Panc1 (cell line): ENCODE results near the gene GALNT18. TPM values are rescaled to one million over a fixed set of nuclear protein-coding genes. Genes with fewer than 3 reads are reported as not detected.

Experiments
- ATAC-seq: fragments of 200-7000 bp; cut with Tn5 transposase; 2 replicates; pipeline ENCODE4 v1.9.1; 2020; ENCODE audit warnings: mild to moderate bottlenecking, moderate library complexity
- BruUV-seq: library from RNA; stranded (reverse); fragments of 400-500 nt; replicated peaks from 2 replicates; lab custom pipeline; 2021; lab: Mats Ljungman, UMichigan
- CTCF ChIA-PET: fragments of 300-600 bp; sonication (Branson Sonifier 250); formaldehyde crosslinking; loops from one replicate; lab custom pipeline; 2022; ENCODE audit warnings: antibody characterized with exemption; lab: Charles Lee
- POLR2A ChIA-PET: fragments of 300-600 bp; sonication (Branson Sonifier 250); formaldehyde crosslinking; loops from one replicate; lab custom pipeline; 2022; ENCODE audit warnings: antibody characterized with exemption; lab: Charles Lee
- DNase-seq: peaks from one replicate; pipeline ENCODE4 v3.0.0-alpha.2; 2010; ENCODE audit warnings: low read depth, low spot score
- H3K27ac ChIP-seq: 2 replicates; pipeline ENCODE4 v1.5.1; 2011; ENCODE audit warnings: mild to moderate bottlenecking, low read length, inconsistent platforms
- H3K27me3 ChIP-seq: fragments of 200-500 bp; sonication (Bioruptor generic); 2 replicates; pipeline ENCODE4 v1.6.0; 2014; ENCODE audit warnings: low read length, inconsistent platforms; ENCODE audit not compliant: control insufficient read depth, insufficient read depth
- H3K36me3 ChIP-seq: fragments of 200-500 bp; sonication (Bioruptor generic); 2 replicates; pipeline ENCODE4 v1.5.1; 2014; ENCODE audit warnings: inconsistent platforms, mild to moderate bottlenecking, low read length, moderate library complexity; ENCODE audit not compliant: control insufficient read depth, insufficient read depth
- H3K4me1 ChIP-seq: 2 replicates; pipeline ENCODE4 v1.5.1; 2011; ENCODE audit warnings: inconsistent platforms, mild to moderate bottlenecking, low read length, moderate library complexity; ENCODE audit not compliant: control insufficient read depth, insufficient read depth
- H3K4me3 ChIP-seq, 2 experiments: 2 replicates each; pipeline ENCODE4 v1.5.1; 2011 to 2012; ENCODE audit warnings: low read depth in 2 of 2, low read length in 2 of 2, mild to moderate bottlenecking in 2 of 2, inconsistent platforms in 1 of 2, moderate library complexity in 1 of 2
- H3K9me3 ChIP-seq: fragments of 200-500 bp; sonication (Bioruptor generic); 2 replicates; pipeline ENCODE4 v1.5.1; 2014; ENCODE audit warnings: low read depth, mild to moderate bottlenecking, inconsistent platforms, low read length, moderate library complexity; ENCODE audit not compliant: control insufficient read depth, insufficient read depth
- CTCF ChIP-seq: fragments of 450-650 bp; IDR thresholded peaks from 2 replicates; pipeline ENCODE4 v1.5.1; 2017; ENCODE audit warnings: mild to moderate bottlenecking
- POLR2AphosphoS5 ChIP-seq: IDR thresholded peaks from 2 replicates; pipeline ENCODE4 v1.6.1; 2012; ENCODE audit warnings: mild to moderate bottlenecking, low read depth, low read length, moderate library complexity
- REST ChIP-seq, 2 experiments: IDR thresholded peaks; 2 replicates each; pipeline ENCODE4 v1.6.1; 2011 to 2012; ENCODE audit warnings: low read depth in 2 of 2, control low read depth in 1 of 2, low read length in 1 of 2, mild to moderate bottlenecking in 1 of 2, moderate library complexity in 1 of 2; ENCODE audit not compliant: insufficient read depth in 1 of 2
- SIN3A ChIP-seq: IDR thresholded peaks from 2 replicates; pipeline ENCODE4 v1.6.1; 2012; ENCODE audit warnings: low read depth, mild to moderate bottlenecking, low read length, moderate library complexity, borderline replicate concordance; ENCODE audit not compliant: insufficient read depth
- TCF7L2 ChIP-seq: IDR thresholded peaks from 2 replicates; pipeline ENCODE4 v1.6.1; 2011; ENCODE audit warnings: mild to moderate bottlenecking, low read depth, low read length, inconsistent platforms
- in situ Hi-C: cut with HindIII; loops from 2 replicates; pipeline ENCODE4 v1.10.0; 2016; ENCODE audit warnings: low sequenced_read_pairs, low pct_unique_long_range_greater_than_20kb
- intact Hi-C: fragments of 100-400 bp; cut with micrococcal nuclease; formaldehyde crosslinking; loops from one replicate; pipeline ENCODE4 v1.10.0; 2022; ENCODE audit not compliant: unreplicated experiment
- total RNA-seq: library from RNA; stranded (reverse); gene quantifications from one replicate; pipeline ENCODE4 v1.2.1, GENCODE V29; 2021; ENCODE audit not compliant: unreplicated experiment

GALNT18 gene
- total RNA-seq, 1 experiment from 2014 or later, result 8.6 TPM

- in situ Hi-C loops, result no loop called here
- no peak for ATAC-seq
- Histone ChIP-seq H3K27ac (peak overlapping the region; percentile 48), H3K36me3 (no peaks in the 10 kb centered on the region), H3K27me3 (no peaks in the 10 kb centered on the region), H3K9me3 (no peaks in the 10 kb centered on the region), H3K4me1 (peaks cover 31% of the 10 kb centered on the region), H3K4me3 (no peak overlapping the region)
- intact Hi-C loops, result no loop called here
- CTCF ChIA-PET, result no interaction called here
- POLR2A ChIA-PET, result interaction anchor here (0.6 kb wide), 2 partner anchors 51 to 731 kb away, joined by 3 to 17 read pairs; partner anchors contain the start of gene ZBED5
- no peak for TF ChIP-seq TCF7L2
- no peak for TF ChIP-seq CTCF
- TF ChIP-seq REST (IDR thresholded peaks at IDR 0.05; ENCODE audit: insufficient read depth in 1 of 2, low read depth in 2 of 2, low read length in 1 of 2), result no peak
- TF ChIP-seq SIN3A, result no peak
- no peak for TF ChIP-seq POLR2AphosphoS5
- no TSS peak for BruUV-seq
- no peak for DNase-seq
These were observed 33.6 kb downstream of the GALNT18 start for GRCh38 chr11:11588243-11588642.

GRCh38 chr11:11587122-11587521, 34.7 kb downstream of the GALNT18 start:
- Histone ChIP-seq H3K4me1 (peaks cover 40% of the 10 kb centered on the region), H3K27me3 (no peaks in the 10 kb centered on the region), H3K27ac (no peak overlapping the region), H3K4me3 (no peak overlapping the region), H3K9me3 (no peaks in the 10 kb centered on the region), H3K36me3 (no peaks in the 10 kb centered on the region)
- in situ Hi-C loops, result no loop called here
- ChIA-PET CTCF (no interaction called here), POLR2A (no interaction called here)
- intact Hi-C loops, result no loop called here
- ATAC-seq (no peak), DNase-seq (no peak)
- TF ChIP-seq POLR2AphosphoS5, result no peak
- no peak for TF ChIP-seq REST (IDR thresholded peaks at IDR 0.05; ENCODE audit: insufficient read depth in 1 of 2, low read depth in 2 of 2, low read length in 1 of 2)
- BruUV-seq, result no TSS peak
